Mesenteric fat pad (tissue), 1 donor: ENCODE measurements around the gene ZFP92. TPM values are rescaled to one million over a fixed set of nuclear protein-coding genes. Genes with fewer than 3 reads are reported as not detected.

Source experiments
- DNase-seq: peaks from one replicate; pipeline ENCODE4 v3.0.0-alpha.2; 2020; ENCODE audit warnings: low spot score
- total RNA-seq: library from RNA; stranded (reverse); fragmentation: NEBNext Ultra II Directional; extraction: Animal tissue kit (Norgen Biotek cat#: 25700); gene quantifications from one replicate; pipeline ENCODE4 v1.2.1, GENCODE V29; 2021
- donor health status: DM: yes; HTN: yes; CAD: no.

The ZFP92 gene
- total RNA-seq, 1 donor from 2014 or later, result 5.4 TPM

GRCh38 chrX:153455571-153455970, 44.3 kb downstream of the ZFP92 start:
- DNase-seq, result no peak

- no peak for DNase-seq
These were observed 44.9 kb downstream of the ZFP92 start for GRCh38 chrX:153456161-153456560.

GRCh38 chrX:153456704-153457103, 45.4 kb downstream of the ZFP92 start:
- no peak for DNase-seq

GRCh38 chrX:153457136-153457825, 46.0 kb downstream of the ZFP92 start:
- DNase-seq, result no peak

- DNase-seq, result no peak
These were observed 46.7 kb downstream of the ZFP92 start for GRCh38 chrX:153457827-153458466.

GRCh38 chrX:153458476-153458875, 47.2 kb downstream of the ZFP92 start:
- DNase-seq, result no peak

- no peak for DNase-seq
These were observed 48.7 kb downstream of the ZFP92 start for GRCh38 chrX:153459986-153460385.

- DNase-seq, result no peak
These were observed 49.6 kb downstream of the ZFP92 start for GRCh38 chrX:153460826-153461225.

Other genes starting within 250 kb of the ZFP92 start
- not detected for gene MAGEA1, start 232.2 kb upstream of the ZFP92 start, total RNA-seq
- not detected for gene PNMA6F, start 89.7 kb upstream of the ZFP92 start, total RNA-seq
- 21.3 TPM for gene ZNF275, start 77.3 kb upstream of the ZFP92 start, total RNA-seq
- not detected for gene PNMA6E, start 10.1 kb upstream of the ZFP92 start, total RNA-seq
- gene TREX2, start 34.6 kb downstream of the ZFP92 start, total RNA-seq, result 0.80 TPM
- 22.1 TPM for gene HAUS7, start 59.1 kb downstream of the ZFP92 start, total RNA-seq
- gene BGN, start 83.5 kb downstream of the ZFP92 start, total RNA-seq, result 72.1 TPM
- gene ATP2B3, start 106.2 kb downstream of the ZFP92 start, total RNA-seq, result not detected
- gene CCNQ, start 187.7 kb downstream of the ZFP92 start, total RNA-seq, result 16.3 TPM
- 0.39 TPM for gene DUSP9, start 235.7 kb downstream of the ZFP92 start, total RNA-seq